ENCODE measurements around the gene PNPO. TPM values are rescaled to one million over a fixed set of nuclear protein-coding genes. Genes with fewer than 3 reads are reported as not detected.

The PNPO gene
- total and polyA plus RNA-seq, 2 of the 13 experiments (the other 11 are each of a cell fraction or from before 2014, with no cell fraction given): 47.9 to 63.3 TPM

GRCh38 chr17:47970725-47971499 lies 29.5 kb downstream of the PNPO start, which contains the start of gene CDK5RAP3 (continued):
- TF ChIP-seq, protein P1, sequence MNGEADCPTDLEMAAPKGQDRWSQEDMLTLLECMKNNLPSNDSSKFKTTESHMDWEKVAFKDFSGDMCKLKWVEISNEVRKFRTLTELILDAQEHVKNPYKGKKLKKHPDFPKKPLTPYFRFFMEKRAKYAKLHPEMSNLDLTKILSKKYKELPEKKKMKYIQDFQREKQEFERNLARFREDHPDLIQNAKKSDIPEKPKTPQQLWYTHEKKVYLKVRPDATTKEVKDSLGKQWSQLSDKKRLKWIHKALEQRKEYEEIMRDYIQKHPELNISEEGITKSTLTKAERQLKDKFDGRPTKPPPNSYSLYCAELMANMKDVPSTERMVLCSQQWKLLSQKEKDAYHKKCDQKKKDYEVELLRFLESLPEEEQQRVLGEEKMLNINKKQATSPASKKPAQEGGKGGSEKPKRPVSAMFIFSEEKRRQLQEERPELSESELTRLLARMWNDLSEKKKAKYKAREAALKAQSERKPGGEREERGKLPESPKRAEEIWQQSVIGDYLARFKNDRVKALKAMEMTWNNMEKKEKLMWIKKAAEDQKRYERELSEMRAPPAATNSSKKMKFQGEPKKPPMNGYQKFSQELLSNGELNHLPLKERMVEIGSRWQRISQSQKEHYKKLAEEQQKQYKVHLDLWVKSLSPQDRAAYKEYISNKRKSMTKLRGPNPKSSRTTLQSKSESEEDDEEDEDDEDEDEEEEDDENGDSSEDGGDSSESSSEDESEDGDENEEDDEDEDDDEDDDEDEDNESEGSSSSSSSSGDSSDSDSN (CRISPR knock-in tag; IDR thresholded peaks at IDR 0.05): peak; percentile 51
- TF ChIP-seq SIX4 (CRISPR knock-in tag; IDR thresholded peaks at IDR 0.05) (peak; percentile 23; the same call in 1 of the 2 replicates), PPARG (CRISPR knock-in tag; conservative IDR thresholded peaks at IDR 0.05) (0 out of 2 replicates have a peak, but pooled peaks have one; percentile 31), TEAD2 (CRISPR knock-in tag; IDR thresholded peaks at IDR 0.05) (peak; percentile 62; the same call in 1 of the 2 replicates), GTF2F1 (IDR thresholded peaks at IDR 0.05; ENCODE audit: low read length) (no peak), ZFYVE20 (CRISPR knock-in tag; IDR thresholded peaks at IDR 0.05; ENCODE audit: borderline replicate concordance, low read depth) (peak; percentile 99), KLF9 (CRISPR knock-in tag; IDR thresholded peaks at IDR 0.05; ENCODE audit: low read depth) (peak; percentile 92; the same call in 1 of the 2 replicates), RFX3 (CRISPR knock-in tag; IDR thresholded peaks at IDR 0.05) (peak; percentile 5; the same call in 1 of the 2 replicates), ZFP36L1 (CRISPR knock-in tag; IDR thresholded peaks at IDR 0.05) (no peak; the same call in 1 of the 2 replicates), SRF (IDR thresholded peaks at IDR 0.05; ENCODE audit: low read depth, low read length) (no peak; the same call in 1 of the 2 replicates), ZNF124 (CRISPR knock-in tag; IDR thresholded peaks at IDR 0.05) (peak; percentile 95), PRPF4 (IDR thresholded peaks at IDR 0.05; ENCODE audit: low read depth, low read length, poor library complexity, severe bottlenecking) (no peak), MZF1 (CRISPR knock-in tag; IDR thresholded peaks at IDR 0.05; ENCODE audit: borderline replicate concordance) (peak; percentile 95), ZNF549 (CRISPR knock-in tag; IDR thresholded peaks at IDR 0.05) (no peak), ZNF83 (CRISPR knock-in tag; IDR thresholded peaks at IDR 0.05; ENCODE audit: borderline replicate concordance) (peak; percentile 90), SALL2 (CRISPR knock-in tag; IDR thresholded peaks at IDR 0.05) (peak; percentile 95; the same call in 1 of the 2 replicates), JUN (CRISPR knock-in tag; IDR thresholded peaks at IDR 0.05) (peak; percentile 71; the same call in 1 of the 2 replicates), KDM1A (CRISPR knock-in tag; IDR thresholded peaks at IDR 0.05) (no peak; the same call in none of the 2 replicates), ZNF850 (CRISPR knock-in tag; conservative IDR thresholded peaks at IDR 0.05) (no peak), NPAS2 (CRISPR knock-in tag; IDR thresholded peaks at IDR 0.05; ENCODE audit: borderline replicate concordance) (no peak)
- TF ChIP-seq, protein P2, sequence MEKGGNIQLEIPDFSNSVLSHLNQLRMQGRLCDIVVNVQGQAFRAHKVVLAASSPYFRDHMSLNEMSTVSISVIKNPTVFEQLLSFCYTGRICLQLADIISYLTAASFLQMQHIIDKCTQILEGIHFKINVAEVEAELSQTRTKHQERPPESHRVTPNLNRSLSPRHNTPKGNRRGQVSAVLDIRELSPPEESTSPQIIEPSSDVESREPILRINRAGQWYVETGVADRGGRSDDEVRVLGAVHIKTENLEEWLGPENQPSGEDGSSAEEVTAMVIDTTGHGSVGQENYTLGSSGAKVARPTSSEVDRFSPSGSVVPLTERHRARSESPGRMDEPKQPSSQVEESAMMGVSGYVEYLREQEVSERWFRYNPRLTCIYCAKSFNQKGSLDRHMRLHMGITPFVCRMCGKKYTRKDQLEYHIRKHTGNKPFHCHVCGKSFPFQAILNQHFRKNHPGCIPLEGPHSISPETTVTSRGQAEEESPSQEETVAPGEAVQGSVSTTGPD (CRISPR knock-in tag; IDR thresholded peaks at IDR 0.05): 0 out of 2 replicates have a peak, but pooled peaks have one; percentile 15
- TF ChIP-seq, protein P3, sequence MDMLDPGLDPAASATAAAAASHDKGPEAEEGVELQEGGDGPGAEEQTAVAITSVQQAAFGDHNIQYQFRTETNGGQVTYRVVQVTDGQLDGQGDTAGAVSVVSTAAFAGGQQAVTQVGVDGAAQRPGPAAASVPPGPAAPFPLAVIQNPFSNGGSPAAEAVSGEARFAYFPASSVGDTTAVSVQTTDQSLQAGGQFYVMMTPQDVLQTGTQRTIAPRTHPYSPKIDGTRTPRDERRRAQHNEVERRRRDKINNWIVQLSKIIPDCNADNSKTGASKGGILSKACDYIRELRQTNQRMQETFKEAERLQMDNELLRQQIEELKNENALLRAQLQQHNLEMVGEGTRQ (IDR thresholded peaks at IDR 0.05; ENCODE audit: low read depth, low read length): no peak
- TF ChIP-seq, protein P3 (CRISPR knock-in tag; IDR thresholded peaks at IDR 0.05; ENCODE audit: borderline replicate concordance): peak; percentile 38; the same call in 1 of the 2 replicates
